ENCODE measurements around the gene SYT15.
"Not testable (repeated sequence)": the region's sequence is repeated elsewhere in the genome, so short reads cannot be mapped to it uniquely, and the experiment has no call there.

The SYT15 gene

DNA sequence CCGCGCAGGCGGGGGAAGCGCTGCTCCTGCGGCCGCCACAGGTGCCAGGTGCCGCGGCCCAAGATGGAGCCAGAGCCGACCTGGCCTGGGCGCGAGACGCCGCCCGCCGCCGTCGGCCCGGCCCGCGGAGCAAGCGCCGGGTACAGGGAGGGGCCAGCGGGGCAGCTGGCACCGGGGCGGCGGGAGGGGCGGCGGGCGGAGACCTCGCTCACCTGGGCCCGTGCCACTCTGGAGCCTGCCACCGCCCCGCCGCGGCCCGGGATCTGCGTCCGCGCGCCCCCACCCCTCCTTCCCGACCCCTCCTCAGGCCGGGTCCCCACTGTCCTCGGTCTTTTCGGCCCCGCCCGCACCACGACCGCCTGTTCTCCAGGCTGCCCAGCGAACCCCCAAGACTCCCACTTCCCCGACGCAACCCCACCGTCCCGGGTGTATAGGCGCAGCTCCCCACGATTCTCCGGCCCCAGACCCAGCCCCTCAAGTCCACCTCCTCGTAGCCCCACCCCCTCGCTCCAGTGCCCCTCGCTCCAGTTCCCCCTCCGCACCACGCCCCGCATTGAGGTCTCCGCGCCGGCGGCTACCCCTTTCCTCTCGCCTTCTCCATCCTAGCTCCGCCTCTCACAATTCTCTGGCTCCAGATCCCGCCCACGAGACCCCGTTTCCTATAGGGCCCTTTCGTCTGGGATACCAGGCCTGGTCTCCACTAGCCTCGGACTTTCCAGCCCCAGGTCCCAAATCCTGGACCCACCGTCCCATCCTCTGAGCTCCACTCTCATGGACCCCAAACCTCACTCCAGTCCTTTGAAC, 22.2 kb upstream of the SYT15 start, which contains the start of gene GPRIN2:
Gene GPRIN2 (minus strand): TSS at position 144 of the 804 bp plus-strand sequence. CDS start 5,922 bp downstream, outside the sequence.
- no peak for DNase-seq (ENCODE audit: extremely low read depth in 1 of 2, low read depth in 1 of 2)

DNA sequence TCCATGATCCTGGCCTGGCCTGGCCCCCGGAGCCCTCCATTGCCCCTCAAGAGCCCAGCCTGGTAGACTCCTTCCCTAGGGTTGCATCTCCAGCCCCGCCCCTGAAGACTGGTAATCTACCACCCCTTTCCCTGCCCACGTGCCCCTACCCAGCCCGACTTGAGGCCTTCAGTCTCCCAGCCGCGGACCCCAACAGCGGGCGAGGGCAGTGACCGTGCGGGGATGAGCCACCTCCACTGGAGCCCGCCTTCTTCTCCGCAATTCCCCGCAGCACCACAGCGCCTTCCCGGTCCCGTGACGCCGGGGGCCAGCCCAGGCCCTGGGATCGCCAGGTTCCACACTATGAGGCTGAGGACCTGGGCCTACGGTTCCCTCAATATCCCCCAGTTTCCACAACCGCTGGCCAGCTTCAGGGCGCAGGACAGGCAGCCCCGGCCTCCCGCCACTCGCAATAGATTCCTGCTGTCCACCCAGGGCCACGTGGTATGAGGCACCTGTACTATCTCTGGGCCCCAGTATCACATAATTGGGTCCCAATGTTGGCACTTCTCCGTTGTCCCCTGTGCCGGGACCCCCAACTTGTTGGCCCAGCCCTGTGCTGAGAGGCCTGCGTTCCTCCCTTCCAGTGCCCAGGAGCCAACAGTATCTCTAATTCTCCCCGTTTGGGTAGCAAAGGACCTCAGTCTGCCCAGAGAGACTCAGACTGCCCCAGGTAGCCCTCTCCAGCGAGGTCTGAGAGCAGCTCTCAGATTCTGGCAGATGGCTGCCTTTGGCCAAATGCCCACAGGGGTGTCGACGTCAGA, 21.4 kb upstream of the SYT15 start:
- DNase-seq (ENCODE audit: extremely low read depth in 1 of 2, low read depth in 1 of 2): no peak

DNA sequence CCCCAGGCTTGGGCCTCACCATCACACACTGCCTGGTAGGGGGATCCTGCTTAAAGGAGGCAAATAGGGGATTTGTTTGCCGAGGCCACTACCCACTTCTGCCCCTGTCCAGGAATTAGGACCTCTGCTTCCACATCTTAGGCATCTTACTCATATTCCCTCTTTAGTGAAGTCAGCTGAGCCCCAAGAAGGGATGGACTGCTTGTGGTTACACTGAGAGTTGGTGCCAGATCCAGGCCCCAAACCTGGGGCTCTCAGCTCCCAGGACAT, 20.9 kb upstream of the SYT15 start:
- no peak for DNase-seq (ENCODE audit: extremely low read depth in 1 of 2, low read depth in 1 of 2)

DNA sequence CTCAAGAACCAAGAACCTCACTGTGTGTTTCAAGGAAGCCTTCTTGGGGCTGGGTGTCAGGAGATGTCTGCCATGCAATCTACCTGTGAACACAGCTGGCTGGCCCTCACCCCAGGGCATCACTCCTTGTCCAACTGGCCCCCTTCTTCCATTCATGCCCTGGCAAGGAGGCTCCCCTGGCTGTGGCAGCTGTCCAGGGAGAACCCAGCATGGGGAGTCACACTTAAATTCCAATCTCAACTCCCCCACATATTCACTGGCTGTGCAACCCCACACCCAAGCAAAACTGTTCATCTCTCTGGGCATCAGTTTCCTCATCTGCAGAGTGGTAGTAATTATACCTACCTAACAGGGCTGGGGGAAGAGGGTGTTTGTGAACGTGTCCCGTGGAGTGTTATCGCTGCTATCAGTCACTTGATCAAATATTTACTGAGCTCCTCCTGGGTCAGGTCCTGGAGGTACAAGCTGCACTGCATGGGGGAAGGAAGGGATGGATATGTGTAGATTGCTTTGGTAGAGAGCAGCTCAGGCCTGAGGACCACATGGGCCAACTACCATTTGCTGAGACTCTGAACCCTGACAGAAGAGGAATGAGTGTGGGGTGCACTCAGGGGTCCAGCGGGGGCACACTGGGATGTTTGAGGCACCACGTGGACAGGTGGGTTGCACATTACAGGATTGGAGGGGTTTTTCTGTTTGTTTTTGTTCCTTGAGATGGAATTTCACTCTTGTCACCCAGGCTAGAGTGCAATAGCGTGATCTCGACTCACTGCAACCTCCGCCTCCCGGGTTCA, 20.3 kb upstream of the SYT15 start:
- DNase-seq (ENCODE audit: extremely low read depth in 1 of 2, low read depth in 1 of 2): no peak

DNA sequence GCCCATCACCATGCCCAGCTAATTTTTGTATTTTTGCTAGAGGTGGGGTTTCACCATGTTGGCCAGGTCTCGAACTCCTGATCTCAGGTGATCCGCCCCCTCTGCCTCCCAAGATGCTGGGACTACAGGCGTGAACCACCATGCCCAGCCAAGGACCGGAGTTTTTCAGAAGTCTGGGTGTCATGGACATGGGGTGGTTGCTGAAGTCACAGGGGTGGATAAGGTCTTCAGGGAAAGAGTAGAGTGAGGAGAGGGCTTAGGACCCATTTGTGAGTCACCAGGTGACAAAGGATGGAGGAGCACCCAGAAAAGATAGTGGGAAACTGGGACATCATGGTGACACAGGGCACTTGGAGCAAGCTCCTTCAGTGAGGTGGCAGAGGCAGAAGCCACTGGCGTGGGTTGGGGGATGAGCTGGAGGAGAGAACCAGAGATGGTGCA, 19.7 kb upstream of the SYT15 start:
- no peak for DNase-seq (ENCODE audit: extremely low read depth in 1 of 2, low read depth in 1 of 2)

DNA sequence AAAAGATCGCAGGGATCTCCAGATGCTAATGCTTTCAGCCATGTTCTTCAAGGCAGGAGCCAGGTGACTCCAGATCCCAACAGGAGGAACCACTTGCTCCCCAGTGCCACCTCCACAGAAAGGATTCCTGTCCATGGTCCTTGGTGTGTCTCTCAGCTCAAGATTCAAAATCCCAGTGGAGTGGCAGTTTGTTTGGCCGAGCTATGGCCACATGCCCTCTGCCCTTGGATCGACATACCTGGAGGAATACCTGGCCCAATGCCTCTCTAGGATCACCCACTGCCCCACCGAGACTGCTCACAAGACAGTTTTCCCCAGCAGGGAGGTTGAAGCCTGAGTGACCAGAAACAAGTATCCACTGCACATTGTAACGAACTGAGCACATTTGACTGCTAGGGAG, 18.5 kb upstream of the SYT15 start:
- no peak for DNase-seq (ENCODE audit: extremely low read depth in 1 of 2, low read depth in 1 of 2)

DNA sequence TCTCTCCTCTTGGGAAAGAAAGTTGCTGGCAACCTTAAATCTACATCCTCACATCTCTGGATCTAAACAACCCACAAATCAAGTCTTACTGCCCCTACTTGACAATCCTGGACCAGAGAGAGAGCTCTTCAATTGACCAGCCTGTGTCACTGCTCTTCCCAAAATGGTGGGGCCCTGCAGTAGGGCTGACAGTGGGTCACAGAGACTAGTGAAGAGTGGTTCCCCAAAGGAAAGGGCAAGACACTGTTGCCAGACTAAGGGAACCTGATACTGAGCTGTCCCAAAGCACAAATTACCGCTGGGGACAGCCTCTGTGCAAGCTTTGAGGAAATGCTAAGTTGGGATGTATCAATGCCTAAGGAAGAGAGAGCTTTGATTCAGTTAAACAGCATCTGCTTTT, 18.0 kb upstream of the SYT15 start:
- DNase-seq (ENCODE audit: extremely low read depth in 1 of 2, low read depth in 1 of 2): no peak

DNA sequence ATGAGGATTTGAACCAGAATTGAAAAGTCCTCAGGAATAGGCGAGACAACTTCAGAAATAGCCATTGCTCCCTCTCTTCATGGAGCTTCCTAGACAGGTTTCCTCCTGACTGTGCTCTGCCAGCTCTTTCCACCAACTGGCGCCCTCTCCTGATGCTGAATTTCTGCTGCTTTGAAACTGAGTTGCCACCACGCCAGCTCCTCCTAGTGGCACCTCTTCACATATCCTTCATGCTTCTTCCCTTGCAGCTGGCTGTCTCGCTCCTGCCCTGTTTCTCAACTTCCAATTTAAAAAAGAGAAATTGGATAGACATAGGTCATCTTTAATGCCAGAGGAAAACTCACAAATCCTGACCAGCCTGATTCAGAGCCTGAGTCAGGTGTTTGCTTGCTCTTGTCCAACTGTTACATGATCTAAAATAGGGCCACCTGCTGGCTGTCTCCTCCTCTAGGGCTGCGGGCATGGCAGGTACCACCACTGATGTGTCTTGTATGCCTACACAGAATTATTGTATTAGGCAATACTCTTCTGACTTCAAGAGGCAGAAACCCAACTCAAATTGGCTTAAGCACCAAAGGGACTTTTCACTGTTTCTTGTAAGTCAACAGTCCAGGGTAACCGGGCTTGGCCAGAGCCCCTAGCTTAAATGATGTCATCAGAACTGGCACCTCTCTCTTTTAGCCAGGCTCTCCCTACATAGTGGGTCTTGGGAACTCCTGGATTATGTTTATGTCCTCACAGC, 13.2 kb upstream of the SYT15 start:
- DNase-seq (ENCODE audit: extremely low read depth in 1 of 2, low read depth in 1 of 2): not testable (repeated sequence)

DNA sequence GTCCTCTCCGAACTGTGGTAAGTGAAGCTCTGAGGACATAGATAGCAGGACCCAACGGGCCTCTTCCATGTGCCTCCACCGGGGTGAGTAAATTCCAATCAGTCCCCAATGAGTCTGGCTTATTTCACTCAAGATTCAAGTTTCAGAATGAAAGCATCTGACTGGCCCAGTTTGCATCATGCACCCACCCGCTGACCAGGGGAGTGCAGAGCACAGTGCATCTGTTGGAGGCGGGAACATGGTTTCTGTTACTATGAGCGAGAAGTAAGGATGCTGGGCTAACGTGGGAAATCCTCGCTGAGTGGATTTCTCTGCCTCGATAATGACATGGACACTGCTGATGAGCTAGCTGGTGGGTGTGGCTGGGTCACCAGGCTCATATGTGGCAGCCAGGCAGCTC, 11.8 kb upstream of the SYT15 start:
- not testable (repeated sequence) for DNase-seq (ENCODE audit: extremely low read depth in 1 of 2, low read depth in 1 of 2)

DNA sequence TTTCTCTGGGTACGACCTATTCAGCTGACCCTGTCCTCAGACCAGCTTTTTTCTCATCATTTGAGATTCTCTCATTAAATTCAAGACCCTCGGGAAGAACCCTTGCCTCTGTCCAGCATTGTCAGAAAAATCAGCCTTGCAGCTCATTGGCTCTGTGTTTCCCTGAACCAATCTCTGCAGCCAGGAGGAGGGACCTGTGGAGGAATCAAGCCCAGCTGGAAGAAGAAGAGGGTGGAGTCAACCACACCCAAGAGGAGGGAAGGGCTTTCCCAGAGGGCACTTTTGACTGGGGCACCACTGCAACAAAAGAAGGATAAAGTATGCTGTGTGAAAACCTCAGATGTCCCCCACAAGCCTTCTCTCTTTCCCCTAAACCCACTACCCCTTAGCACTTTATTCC, 8.3 kb upstream of the SYT15 start:
- not testable (repeated sequence) for DNase-seq (ENCODE audit: extremely low read depth in 1 of 2, low read depth in 1 of 2)

DNA sequence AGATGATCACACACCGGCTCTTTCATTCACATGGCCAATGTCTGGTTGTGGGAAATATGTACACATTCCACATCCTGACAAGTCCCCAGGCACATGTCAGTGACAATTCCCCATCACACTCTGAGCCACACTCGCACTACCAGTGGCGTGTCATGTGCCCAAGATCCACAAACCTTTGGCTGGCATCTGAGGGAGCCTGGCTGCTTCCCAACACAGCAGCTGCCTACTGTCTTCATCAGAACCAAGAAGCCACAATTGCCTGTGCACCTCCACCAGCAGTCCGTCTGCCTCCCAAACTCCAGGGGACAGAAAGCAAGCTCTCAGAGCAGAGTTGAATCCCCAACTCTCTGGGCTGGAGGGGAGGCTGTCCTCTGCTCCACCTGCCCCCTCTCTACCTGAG, 6.2 kb upstream of the SYT15 start:
- DNase-seq (ENCODE audit: extremely low read depth in 1 of 2, low read depth in 1 of 2): not testable (repeated sequence)

DNA sequence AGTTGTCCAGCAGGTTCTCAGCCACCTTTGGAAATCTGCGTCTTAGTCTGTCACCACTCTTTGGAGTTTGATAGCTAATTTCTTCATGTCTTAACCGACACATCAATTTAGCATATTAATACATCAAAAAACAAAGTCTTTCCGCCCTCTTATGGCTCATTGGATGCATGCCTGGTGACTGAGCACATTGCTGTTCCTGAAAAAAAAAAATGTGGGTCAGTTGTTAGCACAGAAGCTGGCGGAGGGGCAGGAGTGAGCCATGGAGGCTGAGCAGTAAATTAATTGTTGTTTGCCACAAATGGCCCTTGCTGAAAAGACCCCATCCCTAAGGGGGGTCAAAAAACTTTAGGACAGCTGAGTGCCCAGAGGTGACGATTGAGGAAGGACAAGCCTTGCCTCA, 5.6 kb upstream of the SYT15 start:
- not testable (repeated sequence) for DNase-seq (ENCODE audit: extremely low read depth in 1 of 2, low read depth in 1 of 2)

DNA sequence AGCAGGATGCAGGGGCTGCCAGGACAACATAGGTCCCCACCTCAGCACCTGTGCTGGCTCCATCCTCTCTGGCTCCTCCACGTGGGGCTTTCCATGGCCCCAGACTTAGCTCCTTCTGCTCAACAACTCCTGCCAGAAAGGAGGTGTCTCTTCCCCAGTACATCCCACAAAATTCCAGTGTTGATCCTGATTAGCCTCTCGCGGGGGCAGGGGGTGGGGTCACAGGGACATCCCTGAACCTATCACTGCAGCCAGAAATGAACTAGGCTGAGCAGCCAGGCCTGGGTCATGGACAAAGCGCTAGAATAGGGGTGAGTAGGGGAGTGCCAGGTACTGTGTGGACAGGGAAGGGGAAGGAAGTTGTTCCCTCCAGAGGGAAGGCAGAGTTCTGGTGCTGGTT, 5.0 kb upstream of the SYT15 start:
- not testable (repeated sequence) for DNase-seq (ENCODE audit: extremely low read depth in 1 of 2, low read depth in 1 of 2)

DNA sequence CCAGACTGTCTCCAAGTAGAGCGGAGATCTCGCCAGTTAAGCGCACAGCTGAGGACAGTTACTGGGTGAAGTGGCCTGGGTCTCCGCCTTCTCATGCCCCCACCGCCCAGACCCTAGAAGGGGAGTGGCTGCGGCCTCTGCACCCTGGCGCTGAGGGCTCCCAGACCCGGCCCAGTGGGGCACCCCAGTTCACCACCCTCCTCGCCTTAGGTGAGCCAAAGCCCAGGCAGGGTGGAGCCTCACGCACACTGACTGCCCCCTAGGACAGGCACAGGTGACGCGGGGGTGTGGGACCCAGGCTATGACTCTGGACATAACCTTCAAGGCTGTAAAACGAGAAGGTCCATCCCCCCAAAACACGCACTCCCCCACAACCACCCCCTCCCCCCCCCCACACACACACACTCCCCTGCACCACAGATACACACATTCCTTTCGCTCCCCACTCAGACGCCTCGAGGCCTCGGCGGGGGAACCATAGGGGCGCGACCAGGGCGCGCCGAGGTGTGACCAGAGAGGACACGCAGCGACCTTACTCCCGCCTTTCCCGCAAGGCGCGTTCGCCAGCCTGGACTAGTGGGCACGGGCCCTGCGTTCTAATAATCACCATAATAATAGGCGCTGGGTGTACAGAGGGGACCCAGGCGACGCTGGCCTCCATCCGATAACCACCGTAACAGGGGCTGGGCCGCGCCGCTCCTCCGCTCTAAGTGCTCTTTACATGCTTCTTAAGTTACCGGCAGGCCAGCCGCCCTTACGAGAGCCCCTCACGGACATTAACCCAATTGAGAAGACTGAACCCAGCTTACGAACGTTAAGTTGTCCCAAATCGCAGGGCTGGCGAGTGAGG, 1.1 kb upstream of the SYT15 start:
- DNase-seq (ENCODE audit: extremely low read depth in 1 of 2, low read depth in 1 of 2): not testable (repeated sequence)

DNA sequence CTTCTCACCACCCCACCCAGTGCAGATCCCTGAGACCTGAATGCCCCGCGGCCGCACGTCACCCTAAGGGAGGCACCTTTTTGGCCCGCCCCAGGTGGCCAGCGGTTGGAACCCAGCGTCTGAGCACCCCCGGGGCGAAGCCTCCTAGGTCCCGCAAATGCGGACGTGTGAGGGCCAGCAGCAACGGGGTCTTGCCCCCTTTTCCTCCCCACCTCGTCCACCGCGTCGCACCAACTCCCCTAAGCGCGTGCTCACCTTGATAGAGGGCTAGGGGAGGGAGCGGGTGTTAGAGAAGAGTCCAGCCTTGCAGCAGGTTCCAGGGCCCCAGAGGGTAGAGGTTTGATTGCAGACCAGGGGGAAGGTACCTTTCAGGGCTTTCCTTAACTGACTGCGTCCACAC, 450 bp downstream of the SYT15 start:
- not testable (repeated sequence) for DNase-seq (ENCODE audit: extremely low read depth in 1 of 2, low read depth in 1 of 2)

DNA sequence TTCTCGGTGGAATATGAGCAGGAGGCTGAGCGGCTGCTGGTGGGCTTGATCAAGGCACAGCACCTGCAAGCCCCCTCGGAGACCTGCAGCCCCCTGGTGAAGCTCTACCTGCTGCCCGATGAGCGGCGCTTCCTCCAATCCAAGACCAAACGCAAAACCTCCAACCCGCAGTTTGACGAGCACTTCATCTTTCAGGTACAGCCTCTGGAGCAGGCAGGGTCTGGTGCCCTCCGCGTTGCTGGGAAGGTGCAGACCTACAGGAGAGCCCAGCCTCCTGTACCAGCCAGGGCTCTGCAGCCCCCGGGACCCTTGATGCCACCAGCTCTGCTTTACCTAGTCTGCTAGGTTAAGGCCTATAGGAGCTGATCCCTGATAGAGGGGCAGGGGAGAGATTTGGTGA, 3.1 kb downstream of the SYT15 start:
- DNase-seq (ENCODE audit: extremely low read depth in 1 of 2, low read depth in 1 of 2): not testable (repeated sequence)

DNA sequence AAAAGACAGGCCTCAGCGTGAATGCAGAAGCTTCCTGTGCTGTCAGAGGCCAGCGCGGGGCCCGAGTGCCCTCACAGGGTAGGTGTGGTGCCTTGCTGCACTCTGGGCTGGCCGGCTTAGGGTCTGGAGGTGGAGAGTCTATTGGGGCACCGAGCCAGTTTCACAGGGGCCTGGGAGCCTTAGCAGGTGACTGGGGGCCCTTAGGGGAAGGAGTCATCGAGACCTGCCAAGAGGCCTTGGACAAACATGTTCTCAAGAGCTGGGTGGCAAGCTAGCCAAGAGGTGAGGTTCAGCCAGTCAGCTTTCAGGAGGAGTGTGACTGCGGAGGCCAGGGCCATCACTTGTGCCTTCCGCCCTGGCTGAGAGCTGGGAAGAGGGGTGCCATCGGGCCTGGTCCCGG, 3.6 kb downstream of the SYT15 start:
- DNase-seq (ENCODE audit: extremely low read depth in 1 of 2, low read depth in 1 of 2): not testable (repeated sequence)

DNA sequence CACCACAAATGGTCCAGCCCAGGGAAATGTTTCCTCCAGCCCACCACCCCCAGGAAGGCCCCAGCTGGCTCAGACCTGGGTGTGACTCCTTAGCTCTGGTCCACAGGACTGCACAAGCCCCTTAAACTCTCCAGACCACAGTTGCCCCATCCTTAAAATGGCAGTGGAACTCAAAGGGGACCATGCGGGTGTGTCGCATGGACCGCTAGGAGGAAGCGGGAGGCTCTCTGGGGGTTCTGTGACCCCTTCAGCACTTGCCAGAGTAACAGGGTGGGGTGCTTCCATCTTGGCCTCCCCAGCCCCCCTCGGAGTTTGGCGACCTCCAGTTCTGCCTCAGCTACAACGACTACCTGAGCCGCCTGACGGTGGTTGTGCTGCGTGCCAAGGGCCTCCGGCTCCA, 5.3 kb downstream of the SYT15 start:
- DNase-seq (ENCODE audit: extremely low read depth in 1 of 2, low read depth in 1 of 2): not testable (repeated sequence)

DNA sequence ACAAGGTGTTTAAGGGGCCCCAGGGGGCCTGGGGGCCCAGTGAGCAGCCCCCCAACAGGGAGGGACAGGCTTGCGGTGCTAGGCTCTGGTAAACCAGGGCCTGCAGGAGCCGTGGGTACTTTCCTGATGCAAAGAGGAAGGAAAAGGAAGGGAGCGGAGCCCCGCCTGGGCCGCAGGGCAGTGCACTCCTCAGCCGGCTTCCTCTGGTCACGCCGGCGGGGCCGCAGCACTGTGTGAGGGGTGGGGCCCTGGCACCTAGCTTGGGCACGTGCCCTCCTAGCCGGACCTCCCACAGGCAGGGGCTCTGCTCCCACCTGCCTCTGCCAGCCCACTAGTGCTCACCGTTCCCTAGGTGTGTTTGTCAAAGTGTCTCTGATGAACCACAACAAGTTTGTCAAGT, 6.3 kb downstream of the SYT15 start:
- DNase-seq (ENCODE audit: extremely low read depth in 1 of 2, low read depth in 1 of 2): not testable (repeated sequence)

DNA sequence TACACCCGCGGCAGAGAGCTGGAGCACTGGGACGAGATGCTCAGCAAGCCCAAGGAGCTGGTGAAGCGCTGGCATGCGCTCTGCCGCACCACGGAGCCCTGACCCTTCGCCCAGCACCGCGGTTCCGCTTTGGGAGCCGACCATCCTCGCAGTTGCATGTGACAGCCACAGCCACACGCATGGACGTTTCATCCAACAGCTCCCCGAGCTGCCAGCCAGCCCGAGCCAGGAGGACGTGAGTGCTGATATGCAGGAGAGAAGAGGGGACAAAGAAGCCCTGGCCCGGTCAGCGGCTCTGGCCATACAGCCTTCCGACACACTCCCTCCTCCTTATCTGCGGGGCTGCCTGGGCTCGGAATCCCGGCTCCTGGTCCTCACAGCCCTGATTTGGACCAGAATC, 8.6 kb downstream of the SYT15 start:
- DNase-seq (ENCODE audit: extremely low read depth in 1 of 2, low read depth in 1 of 2): not testable (repeated sequence)

Data from stimulated activated CD8-positive, alpha-beta memory T cell treated with anti-CD3 and anti-CD28 coated beads, Interleukin-7, amount 100 ng/mL, for 48 hours (primary cell).